Epithelial cell of esophagus (primary cell): ENCODE measurements around the gene DGCR8.

Experiments
- DNase-seq: peaks from one replicate; pipeline ENCODE4 v3.0.0; 2010; ENCODE audit warnings: low read depth
- H3K4me3 ChIP-seq: 2 replicates; pipeline ENCODE4 v1.5.1; 2011; ENCODE audit warnings: mild to moderate bottlenecking, low read length, control low read depth
- CTCF ChIP-seq: IDR thresholded peaks from 2 replicates; pipeline ENCODE4 v1.5.1; 2011; ENCODE audit warnings: low read depth, mild to moderate bottlenecking, low read length, control low read depth, inconsistent platforms; ENCODE audit not compliant: insufficient read depth; ENCODE audit errors: missing control alignments

Gene DGCR8

GRCh38 chr22:20036084-20036482, 44.0 kb upstream of the DGCR8 start:
- H3K4me3 ChIP-seq = no peak overlapping the region
- no peak for DNase-seq
- TF ChIP-seq CTCF = no peak

- no peak for TF ChIP-seq CTCF
- no peak overlapping the region for H3K4me3 ChIP-seq
- DNase-seq = no peak
These were observed 43.3 kb upstream of the DGCR8 start for GRCh38 chr22:20036535-20037392.

- H3K4me3 ChIP-seq = no peak overlapping the region
- DNase-seq = no peak
- TF ChIP-seq CTCF = no peak
These were observed 42.6 kb upstream of the DGCR8 start for GRCh38 chr22:20037419-20037818.

GRCh38 chr22:20038574-20038973, 41.5 kb upstream of the DGCR8 start:
- no peak overlapping the region for H3K4me3 ChIP-seq
- TF ChIP-seq CTCF = no peak
- DNase-seq = no peak

GRCh38 chr22:20039683-20040325, 40.2 kb upstream of the DGCR8 start:
- no peak for DNase-seq
- no peak overlapping the region for H3K4me3 ChIP-seq
- no peak for TF ChIP-seq CTCF

GRCh38 chr22:20040327-20041200, 39.5 kb upstream of the DGCR8 start:
- DNase-seq = no peak
- H3K4me3 ChIP-seq = no peak overlapping the region
- no peak for TF ChIP-seq CTCF
